ENCODE data around the gene DMXL2.

DNA sequence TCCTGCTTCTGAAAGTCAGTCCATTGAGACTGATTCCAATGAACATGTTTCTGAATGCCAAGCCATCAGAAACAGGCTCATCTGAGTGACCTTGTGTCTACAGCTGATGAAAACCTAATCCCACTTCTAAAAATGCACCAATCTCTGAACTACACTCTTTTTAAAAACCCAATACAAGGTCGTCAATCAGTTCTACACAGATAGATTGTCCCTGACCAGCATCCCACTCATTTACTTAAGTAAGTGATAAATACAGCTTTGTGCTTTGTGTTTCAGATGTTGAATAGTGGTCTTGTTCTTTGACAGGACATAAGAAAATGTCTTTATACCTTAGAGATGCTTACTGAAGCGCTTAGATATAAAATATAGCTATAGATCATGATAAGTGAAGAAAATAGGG is 38.5 kb upstream of the DMXL2 start:
- TF ChIP-seq, protein P1, sequence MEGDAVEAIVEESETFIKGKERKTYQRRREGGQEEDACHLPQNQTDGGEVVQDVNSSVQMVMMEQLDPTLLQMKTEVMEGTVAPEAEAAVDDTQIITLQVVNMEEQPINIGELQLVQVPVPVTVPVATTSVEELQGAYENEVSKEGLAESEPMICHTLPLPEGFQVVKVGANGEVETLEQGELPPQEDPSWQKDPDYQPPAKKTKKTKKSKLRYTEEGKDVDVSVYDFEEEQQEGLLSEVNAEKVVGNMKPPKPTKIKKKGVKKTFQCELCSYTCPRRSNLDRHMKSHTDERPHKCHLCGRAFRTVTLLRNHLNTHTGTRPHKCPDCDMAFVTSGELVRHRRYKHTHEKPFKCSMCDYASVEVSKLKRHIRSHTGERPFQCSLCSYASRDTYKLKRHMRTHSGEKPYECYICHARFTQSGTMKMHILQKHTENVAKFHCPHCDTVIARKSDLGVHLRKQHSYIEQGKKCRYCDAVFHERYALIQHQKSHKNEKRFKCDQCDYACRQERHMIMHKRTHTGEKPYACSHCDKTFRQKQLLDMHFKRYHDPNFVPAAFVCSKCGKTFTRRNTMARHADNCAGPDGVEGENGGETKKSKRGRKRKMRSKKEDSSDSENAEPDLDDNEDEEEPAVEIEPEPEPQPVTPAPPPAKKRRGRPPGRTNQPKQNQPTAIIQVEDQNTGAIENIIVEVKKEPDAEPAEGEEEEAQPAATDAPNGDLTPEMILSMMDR (IDR thresholded peaks at IDR 0.05): no peak
- no peak for TF ChIP-seq POLR2A (IDR thresholded peaks at IDR 0.05)
